GM23338 (cell line): ENCODE measurements around the gene INHBC. TPM values are rescaled to one million over a fixed set of nuclear protein-coding genes. Genes with fewer than 3 reads are reported as not detected.

Experiments used
- ATAC-seq: fragments of 200-7000 bp; cut with Tn5 transposase; 3 replicates; pipeline ENCODE4 v1.9.1; 2020
- DNase-seq: peaks from one replicate; pipeline ENCODE4 v3.0.0-alpha.2; 2015; ENCODE audit warnings: low spot score
- H2AFZ ChIP-seq: fragments of 200-600 bp; sonication (generic); 2 replicates; pipeline ENCODE4 v1.8.0; 2016; ENCODE audit warnings: antibody characterized with exemption, mild to moderate bottlenecking, moderate library complexity
- H3F3A ChIP-seq: fragments of 200-600 bp; sonication (generic); replicated peaks from 2 replicates; pipeline ENCODE4 v1.8.0; 2017; ENCODE audit warnings: antibody characterized with exemption, mixed run types, low read depth
- H3K27ac ChIP-seq: fragments of 200-600 bp; sonication (generic); 2 replicates; pipeline ENCODE4 v1.6.1; 2016; ENCODE audit warnings: low read depth
- H3K27me3 ChIP-seq: fragments of 200-600 bp; sonication (generic); 2 replicates; pipeline ENCODE4 v1.8.0; 2016; ENCODE audit warnings: mild to moderate bottlenecking, mixed run types, moderate library complexity; ENCODE audit not compliant: insufficient read depth
- H3K36me3 ChIP-seq: fragments of 200-600 bp; sonication (generic); 2 replicates; pipeline ENCODE4 v1.8.0; 2016; ENCODE audit warnings: mild to moderate bottlenecking; ENCODE audit not compliant: insufficient read depth
- H3K4me1 ChIP-seq: fragments of 200-600 bp; sonication (generic); 2 replicates; pipeline ENCODE4 v1.8.0; 2016; ENCODE audit warnings: mild to moderate bottlenecking, moderate library complexity; ENCODE audit not compliant: insufficient read depth
- H3K4me2 ChIP-seq: fragments of 200-600 bp; sonication (generic); 2 replicates; pipeline ENCODE4 v1.7.1; 2017; ENCODE audit warnings: mixed run types
- H3K4me3 ChIP-seq: fragments of 200-600 bp; sonication (generic); 2 replicates; pipeline ENCODE4 v1.6.1; 2016; ENCODE audit warnings: mixed run types
- H3K79me2 ChIP-seq: fragments of 200-600 bp; sonication (generic); replicated peaks from 2 replicates; pipeline ENCODE4 v1.8.0; 2017; ENCODE audit warnings: mild to moderate bottlenecking; ENCODE audit not compliant: insufficient read depth
- H3K9me2 ChIP-seq: fragments of 200-600 bp; sonication (generic); 2 replicates; pipeline ENCODE4 v1.8.0; 2017; ENCODE audit not compliant: insufficient read depth
- H4K20me1 ChIP-seq: fragments of 200-600 bp; sonication (generic); replicated peaks from 2 replicates; pipeline ENCODE4 v1.8.0; 2017; ENCODE audit warnings: mild to moderate bottlenecking; ENCODE audit not compliant: insufficient read depth
- H3K27ac Mint-ChIP-seq: 2 replicates; pipeline ENCODE4 v1.8.0; 2020; ENCODE audit warnings: inconsistent platforms, mild to moderate bottlenecking, moderate library complexity, mixed read lengths
- H3K27me3 Mint-ChIP-seq: 3 replicates; pipeline ENCODE4 v1.8.0; 2022; ENCODE audit warnings: low read depth, mild to moderate bottlenecking, moderate library complexity, mixed read lengths, inconsistent platforms; ENCODE audit not compliant: insufficient read depth, poor library complexity
- H3K36me3 Mint-ChIP-seq: 3 replicates; pipeline ENCODE4 v1.8.0; 2021; ENCODE audit warnings: low read depth, mild to moderate bottlenecking, inconsistent platforms, moderate library complexity, mixed read lengths
- H3K4me1 Mint-ChIP-seq: 3 replicates; pipeline ENCODE4 v1.8.0; 2020; ENCODE audit warnings: mild to moderate bottlenecking, inconsistent platforms, mixed read lengths
- H3K4me3 Mint-ChIP-seq: 3 replicates; pipeline ENCODE4 v1.8.0; 2021; ENCODE audit warnings: moderate library complexity, mild to moderate bottlenecking, inconsistent platforms, mixed read lengths
- H3K9me3 Mint-ChIP-seq: 3 replicates; pipeline ENCODE4 v1.8.0; 2020; ENCODE audit warnings: moderate library complexity, mild to moderate bottlenecking, inconsistent platforms, mixed read lengths
- NANOG ChIP-seq: IDR thresholded peaks from 2 replicates; pipeline ENCODE4 v1.6.1; 2016; ENCODE audit warnings: antibody characterized with exemption, borderline replicate concordance
- POLR2AphosphoS5 ChIP-seq: IDR thresholded peaks from 2 replicates; pipeline ENCODE4 v1.6.1; 2016; ENCODE audit warnings: antibody characterized with exemption, low read depth
- REST ChIP-seq: IDR thresholded peaks from one replicate; pipeline ENCODE4 v1.6.1; 2018; ENCODE audit warnings: antibody characterized with exemption; ENCODE audit not compliant: unreplicated experiment
- STAT1 ChIP-seq: IDR thresholded peaks from one replicate; pipeline ENCODE4 v1.6.1; 2016; ENCODE audit warnings: antibody characterized with exemption; ENCODE audit not compliant: unreplicated experiment
- ZNF114 ChIP-seq: fragments of 250-450 bp; sonication (Bioruptor Pico); IDR thresholded peaks from 2 replicates; pipeline ENCODE4 v1.5.0; 2020; ENCODE audit warnings: mild to moderate bottlenecking, moderate library complexity
- ZNF331 ChIP-seq: fragments of 250-450 bp; sonication (Bioruptor Pico); IDR thresholded peaks from 2 replicates; pipeline ENCODE4 v1.5.0; 2020; ENCODE audit warnings: low read depth, mild to moderate bottlenecking, moderate library complexity
- polyA plus RNA-seq: library from polyadenylated mRNA; unstranded; fragments of >200 nt; fragmentation: Nextera tagmentation; extraction: Ambion mirVana; gene quantifications from 2 replicates; pipeline ENCODE4 v1.2.1, GENCODE V29; 2016
- total RNA-seq: library from RNA; depleted of rRNA; stranded (reverse); fragments of >200 nt; shearing (Covaris generic); gene quantifications from 2 replicates; pipeline ENCODE4 v1.2.3, GENCODE V29; 2014
- TF ChIP-seq, protein P1 (sequence below): fragments of 250-450 bp; sonication (Bioruptor Pico); IDR thresholded peaks from 2 replicates; pipeline ENCODE4 v1.5.0; 2020; ENCODE audit warnings: mild to moderate bottlenecking, moderate library complexity

Gene INHBC
- total and polyA plus RNA-seq, 2 experiments from 2014 or later = 0.53 TPM; not detected in 1

DNA sequence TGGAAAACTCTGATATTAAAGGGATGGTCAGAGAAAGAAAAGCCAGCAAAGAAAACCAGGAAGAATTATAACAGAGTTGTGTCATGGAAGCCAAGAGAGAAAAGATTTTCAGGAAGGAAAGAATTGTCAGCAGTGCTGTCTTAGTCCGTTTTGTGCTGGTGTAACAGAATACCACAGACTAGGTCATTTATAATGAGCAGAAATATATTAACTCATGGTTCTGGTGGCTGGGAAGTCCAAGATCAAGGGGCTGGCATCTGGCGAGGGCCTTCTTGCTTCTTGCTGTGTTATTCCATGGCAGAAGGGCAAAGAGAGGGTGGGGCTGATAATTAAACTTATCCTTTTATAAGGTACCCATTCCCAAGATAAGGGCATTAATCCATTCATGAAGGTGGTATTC is 14.1 kb downstream of the INHBC start (continued):
- TF ChIP-seq, protein P1, sequence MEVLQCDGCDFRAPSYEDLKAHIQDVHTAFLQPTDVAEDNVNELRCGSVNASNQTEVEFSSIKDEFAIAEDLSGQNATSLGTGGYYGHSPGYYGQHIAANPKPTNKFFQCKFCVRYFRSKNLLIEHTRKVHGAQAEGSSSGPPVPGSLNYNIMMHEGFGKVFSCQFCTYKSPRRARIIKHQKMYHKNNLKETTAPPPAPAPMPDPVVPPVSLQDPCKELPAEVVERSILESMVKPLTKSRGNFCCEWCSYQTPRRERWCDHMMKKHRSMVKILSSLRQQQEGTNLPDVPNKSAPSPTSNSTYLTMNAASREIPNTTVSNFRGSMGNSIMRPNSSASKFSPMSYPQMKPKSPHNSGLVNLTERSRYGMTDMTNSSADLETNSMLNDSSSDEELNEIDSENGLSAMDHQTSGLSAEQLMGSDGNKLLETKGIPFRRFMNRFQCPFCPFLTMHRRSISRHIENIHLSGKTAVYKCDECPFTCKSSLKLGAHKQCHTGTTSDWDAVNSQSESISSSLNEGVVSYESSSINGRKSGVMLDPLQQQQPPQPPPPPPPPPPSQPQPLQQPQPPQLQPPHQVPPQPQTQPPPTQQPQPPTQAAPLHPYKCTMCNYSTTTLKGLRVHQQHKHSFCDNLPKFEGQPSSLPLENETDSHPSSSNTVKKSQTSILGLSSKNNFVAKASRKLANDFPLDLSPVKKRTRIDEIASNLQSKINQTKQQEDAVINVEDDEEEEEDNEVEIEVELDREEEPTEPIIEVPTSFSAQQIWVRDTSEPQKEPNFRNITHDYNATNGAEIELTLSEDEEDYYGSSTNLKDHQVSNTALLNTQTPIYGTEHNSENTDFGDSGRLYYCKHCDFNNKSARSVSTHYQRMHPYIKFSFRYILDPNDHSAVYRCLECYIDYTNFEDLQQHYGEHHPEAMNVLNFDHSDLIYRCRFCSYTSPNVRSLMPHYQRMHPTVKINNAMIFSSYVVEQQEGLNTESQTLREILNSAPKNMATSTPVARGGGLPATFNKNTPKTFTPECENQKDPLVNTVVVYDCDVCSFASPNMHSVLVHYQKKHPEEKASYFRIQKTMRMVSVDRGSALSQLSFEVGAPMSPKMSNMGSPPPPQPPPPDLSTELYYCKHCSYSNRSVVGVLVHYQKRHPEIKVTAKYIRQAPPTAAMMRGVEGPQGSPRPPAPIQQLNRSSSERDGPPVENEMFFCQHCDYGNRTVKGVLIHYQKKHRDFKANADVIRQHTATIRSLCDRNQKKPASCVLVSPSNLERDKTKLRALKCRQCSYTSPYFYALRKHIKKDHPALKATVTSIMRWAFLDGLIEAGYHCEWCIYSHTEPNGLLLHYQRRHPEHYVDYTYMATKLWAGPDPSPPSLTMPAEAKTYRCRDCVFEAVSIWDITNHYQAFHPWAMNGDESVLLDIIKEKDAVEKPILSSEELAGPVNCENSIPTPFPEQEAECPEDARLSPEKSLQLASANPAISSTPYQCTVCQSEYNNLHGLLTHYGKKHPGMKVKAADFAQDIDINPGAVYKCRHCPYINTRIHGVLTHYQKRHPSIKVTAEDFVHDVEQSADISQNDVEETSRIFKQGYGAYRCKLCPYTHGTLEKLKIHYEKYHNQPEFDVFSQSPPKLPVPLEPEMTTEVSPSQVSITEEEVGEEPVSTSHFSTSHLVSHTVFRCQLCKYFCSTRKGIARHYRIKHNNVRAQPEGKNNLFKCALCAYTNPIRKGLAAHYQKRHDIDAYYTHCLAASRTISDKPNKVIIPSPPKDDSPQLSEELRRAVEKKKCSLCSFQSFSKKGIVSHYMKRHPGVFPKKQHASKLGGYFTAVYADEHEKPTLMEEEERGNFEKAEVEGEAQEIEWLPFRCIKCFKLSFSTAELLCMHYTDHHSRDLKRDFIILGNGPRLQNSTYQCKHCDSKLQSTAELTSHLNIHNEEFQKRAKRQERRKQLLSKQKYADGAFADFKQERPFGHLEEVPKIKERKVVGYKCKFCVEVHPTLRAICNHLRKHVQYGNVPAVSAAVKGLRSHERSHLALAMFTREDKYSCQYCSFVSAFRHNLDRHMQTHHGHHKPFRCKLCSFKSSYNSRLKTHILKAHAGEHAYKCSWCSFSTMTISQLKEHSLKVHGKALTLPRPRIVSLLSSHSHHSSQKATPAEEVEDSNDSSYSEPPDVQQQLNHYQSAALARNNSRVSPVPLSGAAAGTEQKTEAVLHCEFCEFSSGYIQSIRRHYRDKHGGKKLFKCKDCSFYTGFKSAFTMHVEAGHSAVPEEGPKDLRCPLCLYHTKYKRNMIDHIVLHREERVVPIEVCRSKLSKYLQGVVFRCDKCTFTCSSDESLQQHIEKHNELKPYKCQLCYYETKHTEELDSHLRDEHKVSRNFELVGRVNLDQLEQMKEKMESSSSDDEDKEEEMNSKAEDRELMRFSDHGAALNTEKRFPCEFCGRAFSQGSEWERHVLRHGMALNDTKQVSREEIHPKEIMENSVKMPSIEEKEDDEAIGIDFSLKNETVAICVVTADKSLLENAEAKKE (CRISPR knock-in tag) = no peak
- TF ChIP-seq REST (no peak), STAT1 (no peak), NANOG (no peak), POLR2AphosphoS5 (no peak), ZNF114 (CRISPR knock-in tag) (no peak)

- H3K4me3 Mint-ChIP-seq = no peak overlapping the region
- H3K27me3 ChIP-seq = no peaks in the 10 kb centered on the region
- peaks cover 22% of the 10 kb centered on the region for H3K4me1 Mint-ChIP-seq
- no peak overlapping the region for H3K4me2 ChIP-seq
- H2AFZ ChIP-seq = no peak overlapping the region
- no peaks in the 10 kb centered on the region; the same call in 2 of the 3 replicates for H3K9me3 Mint-ChIP-seq
- H3K4me1 ChIP-seq = peaks cover 26% of the 10 kb centered on the region
- peaks cover 9% of the 10 kb centered on the region for H3K27me3 Mint-ChIP-seq
- no peaks in the 10 kb centered on the region for H3K79me2 ChIP-seq
- DNase-seq (no peak), ATAC-seq (no peak)
- H3K27ac Mint-ChIP-seq = no peak overlapping the region
- H3K36me3 Mint-ChIP-seq = peaks cover 2% of the 10 kb centered on the region; the same call in 1 of the 3 replicates
- no peak overlapping the region for H3K27ac ChIP-seq
- no peaks in the 10 kb centered on the region for H3K36me3 ChIP-seq
- H4K20me1 ChIP-seq = no peaks in the 10 kb centered on the region
- H3K4me3 ChIP-seq = no peak overlapping the region
- H3K9me2 ChIP-seq = no peaks in the 10 kb centered on the region
- H3F3A ChIP-seq = 0 out of 2 replicates have a peak, but pooled peaks cover 4% of the 10 kb centered on the region
- TF ChIP-seq, protein P1 (CRISPR knock-in tag) = no peak
- no peak for TF ChIP-seq ZNF331 (CRISPR knock-in tag)
Observed at GRCh38 chr12:57449375-57449774, 14.8 kb downstream of the INHBC start.
